ENCODE measurements around the gene MRPS10.
"Not testable (repeated sequence)": the region's sequence is repeated elsewhere in the genome, so short reads cannot be mapped to it uniquely, and the experiment has no call there.

MRPS10 gene

GRCh38 chr6:42193491-42193894 is 24.2 kb downstream of the MRPS10 start:
- Histone ChIP-seq H3K4me2 (ENCODE audit: low read length) (peak overlapping the region; percentile 44), H3K79me2 (ENCODE audit: low read length) (no peaks in the 10 kb centered on the region), H3K27me3 (ENCODE audit: low read depth, low read length) (no peaks in the 10 kb centered on the region), H3K4me3 (ENCODE audit: low read length) (no peak overlapping the region), H3K36me3 (replicated peaks; ENCODE audit: low read depth, low read length) (peaks cover 4% of the 10 kb centered on the region), H3K9me3 (ENCODE audit: insufficient read depth, low read length) (no peaks in the 10 kb centered on the region), H3K9ac (ENCODE audit: low read length) (no peak overlapping the region), H2AFZ (ENCODE audit: low read depth, low read length) (no peak overlapping the region), H3K4me1 (ENCODE audit: low read length) (peaks cover 35% of the 10 kb centered on the region), H4K20me1 (ENCODE audit: insufficient read depth, low read length) (no peaks in the 10 kb centered on the region), H3K27ac (ENCODE audit: low read length) (no peak overlapping the region)
- TF ChIP-seq EZH2phosphoT487 (IDR thresholded peaks at IDR 0.05; ENCODE audit: low read depth) (no peak), CTCF (IDR thresholded peaks at IDR 0.05; ENCODE audit: low read depth, low read length) (no peak)

DNA sequence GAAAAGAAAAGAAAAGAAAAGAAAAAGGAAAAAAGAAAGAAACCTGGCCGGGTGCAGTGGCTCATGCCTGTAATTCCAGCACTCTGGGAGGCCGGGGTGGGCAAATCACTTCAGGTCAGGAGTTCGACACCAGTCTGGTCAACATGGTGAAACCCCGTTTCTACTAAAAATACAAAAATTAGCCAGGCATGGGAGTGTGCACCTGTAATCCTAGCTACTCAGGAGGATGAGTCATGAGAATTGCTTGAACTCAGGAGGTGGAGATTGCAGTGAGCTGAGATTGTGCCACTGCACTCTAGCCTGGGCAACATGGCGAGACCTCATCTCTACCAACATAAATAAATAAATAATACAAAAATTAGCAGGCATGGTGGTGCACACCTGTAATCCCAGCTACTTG is 25.3 kb downstream of the MRPS10 start:
- not testable (repeated sequence) for H3K36me3 ChIP-seq (replicated peaks; ENCODE audit: low read depth, low read length); H3K9ac ChIP-seq (ENCODE audit: low read length); H3K9me3 ChIP-seq (ENCODE audit: insufficient read depth, low read length); H4K20me1 ChIP-seq (ENCODE audit: insufficient read depth, low read length); H3K4me3 ChIP-seq (ENCODE audit: low read length); H3K79me2 ChIP-seq (ENCODE audit: low read length); H2AFZ ChIP-seq (ENCODE audit: low read depth, low read length); H3K27ac ChIP-seq (ENCODE audit: low read length); H3K27me3 ChIP-seq (ENCODE audit: low read depth, low read length); H3K4me2 ChIP-seq (ENCODE audit: low read length)
- H3K4me1 ChIP-seq (ENCODE audit: low read length) = peaks cover 35% of the 10 kb centered on the region

DNA sequence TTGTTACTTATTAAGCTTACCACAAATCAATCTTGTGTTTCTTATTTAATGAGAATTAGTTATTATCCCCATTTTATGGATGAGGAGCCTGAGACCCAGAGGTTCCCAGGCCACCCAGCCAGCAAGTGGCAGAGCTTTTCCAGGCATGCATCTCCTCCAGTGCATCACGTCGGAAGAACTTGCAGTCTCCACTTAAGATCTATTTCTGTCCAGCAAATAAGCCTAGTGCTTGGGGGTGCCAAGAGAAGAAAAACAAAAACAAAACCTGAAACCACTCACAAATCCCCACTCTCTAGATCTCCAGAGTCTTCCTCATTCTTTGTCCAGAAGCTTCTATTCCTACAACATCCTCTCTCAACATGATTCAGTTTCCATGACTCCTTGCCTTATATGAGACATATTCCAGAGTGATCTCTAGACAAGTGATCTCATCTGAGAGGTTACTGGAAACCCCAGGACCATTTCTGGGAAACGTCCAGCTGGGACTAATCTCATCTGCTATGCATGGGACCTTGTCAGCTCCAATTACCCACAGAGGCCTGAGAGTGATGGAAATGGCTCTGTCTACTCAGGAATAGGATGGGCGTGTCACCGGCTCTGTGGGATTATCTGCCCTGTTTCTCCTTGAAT is 27.0 kb downstream of the MRPS10 start:
- Histone ChIP-seq H2AFZ (ENCODE audit: low read depth, low read length) (no peak overlapping the region), H3K4me3 (ENCODE audit: low read length) (no peak overlapping the region), H3K4me2 (ENCODE audit: low read length) (no peak overlapping the region), H3K27ac (ENCODE audit: low read length) (no peak overlapping the region), H3K9ac (ENCODE audit: low read length) (no peak overlapping the region), H3K4me1 (ENCODE audit: low read length) (peaks cover 25% of the 10 kb centered on the region), H3K79me2 (ENCODE audit: low read length) (no peaks in the 10 kb centered on the region), H3K27me3 (ENCODE audit: low read depth, low read length) (no peaks in the 10 kb centered on the region), H4K20me1 (ENCODE audit: insufficient read depth, low read length) (no peaks in the 10 kb centered on the region), H3K36me3 (replicated peaks; ENCODE audit: low read depth, low read length) (no peaks in the 10 kb centered on the region), H3K9me3 (ENCODE audit: insufficient read depth, low read length) (no peaks in the 10 kb centered on the region)
- TF ChIP-seq EZH2phosphoT487 (IDR thresholded peaks at IDR 0.05; ENCODE audit: low read depth) (no peak), CTCF (IDR thresholded peaks at IDR 0.05; ENCODE audit: low read depth, low read length) (no peak)

GRCh38 chr6:42188406-42188805 is 29.3 kb downstream of the MRPS10 start:
- Histone ChIP-seq H3K9me3 (ENCODE audit: insufficient read depth, low read length) (no peaks in the 10 kb centered on the region), H3K27ac (ENCODE audit: low read length) (no peak overlapping the region), H3K4me1 (ENCODE audit: low read length) (peaks cover 11% of the 10 kb centered on the region), H3K27me3 (ENCODE audit: low read depth, low read length) (no peaks in the 10 kb centered on the region), H2AFZ (ENCODE audit: low read depth, low read length) (no peak overlapping the region), H3K4me3 (ENCODE audit: low read length) (no peak overlapping the region), H3K4me2 (ENCODE audit: low read length) (no peak overlapping the region), H3K36me3 (replicated peaks; ENCODE audit: low read depth, low read length) (no peaks in the 10 kb centered on the region), H3K9ac (ENCODE audit: low read length) (no peak overlapping the region), H4K20me1 (ENCODE audit: insufficient read depth, low read length) (no peaks in the 10 kb centered on the region), H3K79me2 (ENCODE audit: low read length) (no peaks in the 10 kb centered on the region)
- no peak for TF ChIP-seq CTCF (IDR thresholded peaks at IDR 0.05; ENCODE audit: low read depth, low read length)
- no peak for TF ChIP-seq EZH2phosphoT487 (IDR thresholded peaks at IDR 0.05; ENCODE audit: low read depth)
